ENCODE data around the gene PARS2. TPM values are rescaled to one million over a fixed set of nuclear protein-coding genes. Genes with fewer than 3 reads are reported as not detected.

PARS2 gene
- total RNA-seq, 1 donor from 2014 or later, result 5.4 TPM

- Histone ChIP-seq H3K79me2 (ENCODE audit: insufficient read depth, low read length) (no peaks in the 10 kb centered on the region), H4K20me1 (ENCODE audit: insufficient read depth, low read length) (no peaks in the 10 kb centered on the region), H3K36me3 (ENCODE audit: insufficient read depth, low read length) (no peaks in the 10 kb centered on the region), H3K9ac (ENCODE audit: low read length) (no peak overlapping the region), H3K27me3 (ENCODE audit: insufficient read depth, low read length) (peaks cover 5% of the 10 kb centered on the region), H3K27ac (ENCODE audit: low read depth, low read length) (no peak overlapping the region), H3K4me1 (ENCODE audit: insufficient read depth, low read length) (no peaks in the 10 kb centered on the region), H3K4me3 (ENCODE audit: insufficient read depth, low read depth, low read length) (no peak overlapping the region), H3K9me3 (ENCODE audit: insufficient read depth, low read depth, low read length) (no peaks in the 10 kb centered on the region), H2AFZ (ENCODE audit: low read depth, low read length) (no peak overlapping the region), H3K4me2 (ENCODE audit: low read length) (no peak overlapping the region)
- Mint-ChIP-seq H3K27ac (ENCODE audit: unreplicated experiment) (no peak overlapping the region), H3K4me1 (ENCODE audit: low read depth, unreplicated experiment) (no peaks in the 10 kb centered on the region), H3K27me3 (ENCODE audit: low read depth, unreplicated experiment) (peaks cover 66% of the 10 kb centered on the region), H3K4me3 (ENCODE audit: unreplicated experiment) (no peak overlapping the region), H3K9me3 (ENCODE audit: unreplicated experiment) (no peaks in the 10 kb centered on the region), H3K36me3 (ENCODE audit: low read depth, unreplicated experiment) (no peaks in the 10 kb centered on the region)
- DNase-seq (ENCODE audit: low read depth) (no peak), FAIRE-seq (no peak)
- TF ChIP-seq EZH2 (IDR thresholded peaks at IDR 0.05; ENCODE audit: insufficient read depth, low read length) (no peak), CTCF (IDR thresholded peaks at IDR 0.05; ENCODE audit: insufficient read depth, low read depth, low read length) (no peak)
Observed at GRCh38 chr1:54710434-54710833, 53.9 kb downstream of the PARS2 start.

- H3K27me3 ChIP-seq (ENCODE audit: insufficient read depth, low read length), result peaks cover 5% of the 10 kb centered on the region
- no peaks in the 10 kb centered on the region for H4K20me1 ChIP-seq (ENCODE audit: insufficient read depth, low read length)
- FAIRE-seq (no peak), DNase-seq (ENCODE audit: low read depth) (no peak)
- Mint-ChIP-seq H3K36me3 (ENCODE audit: low read depth, unreplicated experiment) (no peaks in the 10 kb centered on the region), H3K9me3 (ENCODE audit: unreplicated experiment) (no peaks in the 10 kb centered on the region), H3K27ac (ENCODE audit: unreplicated experiment) (no peak overlapping the region), H3K4me3 (ENCODE audit: unreplicated experiment) (no peak overlapping the region), H3K27me3 (ENCODE audit: low read depth, unreplicated experiment) (peaks cover 72% of the 10 kb centered on the region), H3K4me1 (ENCODE audit: low read depth, unreplicated experiment) (no peaks in the 10 kb centered on the region)
- no peak overlapping the region for H3K4me3 ChIP-seq (ENCODE audit: insufficient read depth, low read depth, low read length)
- no peaks in the 10 kb centered on the region for H3K79me2 ChIP-seq (ENCODE audit: insufficient read depth, low read length)
- no peaks in the 10 kb centered on the region for H3K4me1 ChIP-seq (ENCODE audit: insufficient read depth, low read length)
- H3K27ac ChIP-seq (ENCODE audit: low read depth, low read length), result no peak overlapping the region
- TF ChIP-seq EZH2 (IDR thresholded peaks at IDR 0.05; ENCODE audit: insufficient read depth, low read length), result no peak
- no peak for TF ChIP-seq CTCF (IDR thresholded peaks at IDR 0.05; ENCODE audit: insufficient read depth, low read depth, low read length)
- no peaks in the 10 kb centered on the region for H3K9me3 ChIP-seq (ENCODE audit: insufficient read depth, low read depth, low read length)
- H3K36me3 ChIP-seq (ENCODE audit: insufficient read depth, low read length), result no peaks in the 10 kb centered on the region
- H3K4me2 ChIP-seq (ENCODE audit: low read length), result no peak overlapping the region
- no peak overlapping the region for H3K9ac ChIP-seq (ENCODE audit: low read length)
- H2AFZ ChIP-seq (ENCODE audit: low read depth, low read length), result no peak overlapping the region
Observed at GRCh38 chr1:54709547-54710292, 54.6 kb downstream of the PARS2 start.

- FAIRE-seq (no peak), DNase-seq (ENCODE audit: low read depth) (no peak)
- Histone ChIP-seq H3K4me3 (ENCODE audit: insufficient read depth, low read depth, low read length) (no peak overlapping the region), H3K9ac (ENCODE audit: low read length) (no peak overlapping the region), H3K4me1 (ENCODE audit: insufficient read depth, low read length) (no peaks in the 10 kb centered on the region), H3K79me2 (ENCODE audit: insufficient read depth, low read length) (no peaks in the 10 kb centered on the region), H3K27ac (ENCODE audit: low read depth, low read length) (no peak overlapping the region), H4K20me1 (ENCODE audit: insufficient read depth, low read length) (no peaks in the 10 kb centered on the region), H3K4me2 (ENCODE audit: low read length) (no peak overlapping the region), H3K36me3 (ENCODE audit: insufficient read depth, low read length) (no peaks in the 10 kb centered on the region), H2AFZ (ENCODE audit: low read depth, low read length) (no peak overlapping the region), H3K27me3 (ENCODE audit: insufficient read depth, low read length) (peaks cover 7% of the 10 kb centered on the region), H3K9me3 (ENCODE audit: insufficient read depth, low read depth, low read length) (no peaks in the 10 kb centered on the region)
- H3K27me3 Mint-ChIP-seq (ENCODE audit: low read depth, unreplicated experiment), result peaks cover 75% of the 10 kb centered on the region
- no peak overlapping the region for H3K4me3 Mint-ChIP-seq (ENCODE audit: unreplicated experiment)
- TF ChIP-seq CTCF (IDR thresholded peaks at IDR 0.05; ENCODE audit: insufficient read depth, low read depth, low read length) (no peak), EZH2 (IDR thresholded peaks at IDR 0.05; ENCODE audit: insufficient read depth, low read length) (no peak)
- H3K36me3 Mint-ChIP-seq (ENCODE audit: low read depth, unreplicated experiment), result peaks cover 2% of the 10 kb centered on the region
- no peak overlapping the region for H3K27ac Mint-ChIP-seq (ENCODE audit: unreplicated experiment)
- peaks cover 2% of the 10 kb centered on the region for H3K9me3 Mint-ChIP-seq (ENCODE audit: unreplicated experiment)
- H3K4me1 Mint-ChIP-seq (ENCODE audit: low read depth, unreplicated experiment), result no peaks in the 10 kb centered on the region
Observed at GRCh38 chr1:54708385-54708784, 55.9 kb downstream of the PARS2 start.

Measured in astrocyte (in vitro differentiated cells and primary cell).